Neuron (in vitro differentiated cells): ENCODE measurements around the gene MGLL.

ENCODE experiments used
- H2AFZ ChIP-seq: one replicate; pipeline ENCODE4 v1.6.1; 2013; ENCODE audit warnings: low read depth, mild to moderate bottlenecking, inconsistent platforms, low read length, moderate library complexity
- H3K27me3 ChIP-seq: one replicate; pipeline ENCODE4 v1.6.1; 2013; ENCODE audit warnings: low read length; ENCODE audit not compliant: insufficient read depth
- H3K36me3 ChIP-seq: one replicate; pipeline ENCODE4 v1.6.1; 2013; ENCODE audit warnings: low read length; ENCODE audit not compliant: insufficient read depth
- H3K4me1 ChIP-seq: one replicate; pipeline ENCODE4 v1.6.1; 2013; ENCODE audit warnings: low read length; ENCODE audit not compliant: insufficient read depth
- H3K4me3 ChIP-seq: 2 replicates; pipeline ENCODE4 v1.5.1; 2013; ENCODE audit warnings: mild to moderate bottlenecking, low read length, moderate library complexity
- H3K9me3 ChIP-seq: one replicate; pipeline ENCODE4 v1.6.1; 2013; ENCODE audit warnings: low read length

The MGLL gene

GRCh38 chr3:127788451-127788909 lies 33.8 kb downstream of the MGLL start:
- Histone ChIP-seq H3K4me3 (no peak overlapping the region), H3K27me3 (peaks cover 5% of the 10 kb centered on the region), H3K36me3 (no peaks in the 10 kb centered on the region), H3K4me1 (no peaks in the 10 kb centered on the region), H3K9me3 (no peaks in the 10 kb centered on the region), H2AFZ (no peak overlapping the region)

- no peaks in the 10 kb centered on the region for H3K9me3 ChIP-seq
- H3K4me3 ChIP-seq, result no peak overlapping the region
- H3K27me3 ChIP-seq, result peaks cover 8% of the 10 kb centered on the region
- no peaks in the 10 kb centered on the region for H3K36me3 ChIP-seq
- H3K4me1 ChIP-seq, result no peaks in the 10 kb centered on the region
- no peak overlapping the region for H2AFZ ChIP-seq
Observed at GRCh38 chr3:127787571-127788365, 34.5 kb downstream of the MGLL start.

DNA sequence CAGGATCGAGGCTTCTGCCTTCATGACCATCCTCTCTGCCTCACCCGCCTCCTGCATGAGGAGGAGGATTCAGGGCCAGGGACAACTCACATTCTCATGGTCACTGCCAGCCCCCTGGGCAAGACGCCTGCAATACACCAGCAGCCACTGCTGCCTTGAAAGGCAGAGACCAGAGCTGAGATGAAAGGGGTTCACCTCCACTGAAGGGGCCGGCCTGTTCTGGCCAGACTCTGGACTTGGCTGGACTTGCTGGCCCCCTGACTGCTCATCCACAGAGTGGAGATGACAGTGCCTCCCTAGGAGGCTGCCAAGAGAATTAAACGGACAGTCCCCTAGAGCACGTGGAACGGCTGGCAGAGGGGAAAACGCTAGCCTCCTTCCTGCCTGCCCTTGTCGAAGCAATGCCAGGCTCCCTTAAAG lies 35.2 kb downstream of the MGLL start:
- Histone ChIP-seq H3K36me3 (no peaks in the 10 kb centered on the region), H2AFZ (no peak overlapping the region), H3K4me3 (no peak overlapping the region), H3K9me3 (no peaks in the 10 kb centered on the region), H3K4me1 (no peaks in the 10 kb centered on the region), H3K27me3 (peaks cover 8% of the 10 kb centered on the region)

DNA sequence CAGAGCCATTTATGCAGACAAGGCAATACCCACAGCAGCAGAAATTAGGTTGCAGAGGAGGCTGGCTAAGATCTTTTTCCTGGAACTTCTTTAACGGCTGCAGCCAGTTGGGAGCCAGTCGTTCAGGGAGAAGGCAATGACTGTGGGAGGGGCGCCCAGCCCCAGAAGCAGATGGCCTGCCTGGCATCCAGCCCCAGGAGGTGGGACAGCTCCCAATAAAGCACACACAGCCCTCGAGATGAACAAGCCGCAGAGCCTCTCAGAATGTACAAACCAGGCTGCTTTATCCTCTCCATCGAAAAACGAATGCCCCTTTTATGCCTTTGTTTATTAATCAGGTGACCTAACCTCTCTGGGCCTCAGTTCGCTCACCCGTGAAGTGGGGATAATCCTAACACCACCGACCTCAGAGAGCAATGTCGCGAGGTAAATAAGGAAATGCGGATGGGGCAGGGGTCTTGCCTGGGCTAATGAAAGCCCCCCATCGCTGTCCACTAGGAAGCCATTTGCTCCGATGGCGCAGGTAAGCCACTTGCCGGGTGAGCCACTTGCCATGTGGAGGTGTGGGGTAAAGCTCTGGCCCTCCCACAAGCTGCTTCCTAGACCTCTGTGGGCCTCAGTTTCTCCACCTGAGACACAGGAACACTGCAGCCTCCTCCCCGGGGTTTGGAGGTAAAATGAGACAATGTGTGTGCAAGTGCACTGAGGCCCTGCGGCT lies 35.8 kb downstream of the MGLL start:
- Histone ChIP-seq H3K4me3 (no peak overlapping the region), H3K9me3 (no peaks in the 10 kb centered on the region), H3K4me1 (no peaks in the 10 kb centered on the region), H3K36me3 (no peaks in the 10 kb centered on the region), H3K27me3 (peaks cover 8% of the 10 kb centered on the region), H2AFZ (no peak overlapping the region)

- Histone ChIP-seq H2AFZ (no peak overlapping the region), H3K27me3 (peaks cover 8% of the 10 kb centered on the region), H3K4me1 (no peaks in the 10 kb centered on the region)
Observed at GRCh38 chr3:127785711-127786265, 36.5 kb downstream of the MGLL start.

GRCh38 chr3:127784865-127785710 lies 37.2 kb downstream of the MGLL start:
- no peak overlapping the region for H3K4me3 ChIP-seq
- H3K36me3 ChIP-seq, result no peaks in the 10 kb centered on the region
- no peaks in the 10 kb centered on the region for H3K9me3 ChIP-seq
- H3K4me1 ChIP-seq, result no peaks in the 10 kb centered on the region
- peaks cover 8% of the 10 kb centered on the region for H3K27me3 ChIP-seq
- no peak overlapping the region for H2AFZ ChIP-seq

More at GRCh38 chr3:127785711-127786265, 36.5 kb downstream of the MGLL start:
- Histone ChIP-seq H3K4me3 (no peak overlapping the region), H3K36me3 (no peaks in the 10 kb centered on the region), H3K9me3 (no peaks in the 10 kb centered on the region)

DNA sequence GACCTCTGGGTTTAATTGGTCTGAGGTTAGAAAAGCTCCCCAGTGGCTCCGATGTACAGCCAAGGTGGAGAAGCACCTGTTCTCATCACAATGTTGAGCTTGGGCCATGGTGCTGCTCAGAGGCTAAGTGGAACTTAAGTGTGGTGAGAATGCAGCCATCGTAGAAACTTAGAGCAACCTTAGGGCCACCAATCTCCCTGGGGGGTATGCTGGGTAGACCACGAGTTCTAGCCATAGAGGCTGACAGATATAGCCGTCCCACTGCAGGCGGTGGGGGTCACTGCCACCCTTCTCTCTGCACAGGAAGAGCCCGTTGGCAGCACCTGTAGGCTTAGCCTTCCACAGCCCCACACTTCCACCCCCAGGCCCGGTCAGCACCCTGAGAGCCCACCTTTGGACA lies 38.0 kb downstream of the MGLL start:
- Histone ChIP-seq H2AFZ (no peak overlapping the region), H3K9me3 (no peaks in the 10 kb centered on the region), H3K4me3 (no peak overlapping the region), H3K36me3 (no peaks in the 10 kb centered on the region), H3K4me1 (no peaks in the 10 kb centered on the region), H3K27me3 (peaks cover 8% of the 10 kb centered on the region)

GRCh38 chr3:127783642-127784160 lies 38.6 kb downstream of the MGLL start:
- H3K27me3 ChIP-seq, result peaks cover 8% of the 10 kb centered on the region
- no peak overlapping the region for H2AFZ ChIP-seq
- no peaks in the 10 kb centered on the region for H3K4me1 ChIP-seq
- no peak overlapping the region for H3K4me3 ChIP-seq
- H3K9me3 ChIP-seq, result no peaks in the 10 kb centered on the region
- no peaks in the 10 kb centered on the region for H3K36me3 ChIP-seq

DNA sequence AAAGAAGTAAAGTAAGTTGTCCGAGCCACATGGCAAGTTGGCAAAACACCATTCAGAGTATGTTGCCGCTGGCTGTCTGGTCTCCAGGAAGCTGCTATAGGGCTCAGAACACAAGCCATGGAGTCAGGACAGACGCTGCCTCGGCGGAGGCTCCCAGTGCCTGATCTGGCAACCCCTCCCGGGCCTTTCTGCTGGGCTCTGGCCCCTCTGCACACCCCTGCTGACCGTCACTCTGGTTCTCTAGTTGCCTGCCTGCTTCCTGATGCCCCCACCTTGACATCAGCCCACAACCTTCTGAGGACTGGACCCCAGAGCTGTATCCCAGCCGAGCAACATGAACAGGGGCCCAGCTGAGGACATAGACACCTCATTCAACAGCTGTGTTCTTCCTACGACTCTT lies 39.1 kb downstream of the MGLL start:
- Histone ChIP-seq H3K4me1 (no peaks in the 10 kb centered on the region), H3K27me3 (peaks cover 8% of the 10 kb centered on the region)

GRCh38 chr3:127781411-127782001 lies 40.8 kb downstream of the MGLL start:
- H3K36me3 ChIP-seq, result no peaks in the 10 kb centered on the region
- no peak overlapping the region for H3K4me3 ChIP-seq
- no peaks in the 10 kb centered on the region for H3K9me3 ChIP-seq

More for the DNA sequence above, 39.1 kb downstream of the MGLL start:
- no peak overlapping the region for H3K4me3 ChIP-seq
- no peaks in the 10 kb centered on the region for H3K9me3 ChIP-seq
- H3K36me3 ChIP-seq, result no peaks in the 10 kb centered on the region
- no peak overlapping the region for H2AFZ ChIP-seq

GRCh38 chr3:127780536-127781400 lies 41.5 kb downstream of the MGLL start:
- no peak overlapping the region for H3K4me3 ChIP-seq
- H3K4me1 ChIP-seq, result no peaks in the 10 kb centered on the region
- H2AFZ ChIP-seq, result no peak overlapping the region
- H3K27me3 ChIP-seq, result peaks cover 3% of the 10 kb centered on the region
- no peaks in the 10 kb centered on the region for H3K36me3 ChIP-seq
- no peaks in the 10 kb centered on the region for H3K9me3 ChIP-seq

More at GRCh38 chr3:127781411-127782001, 40.8 kb downstream of the MGLL start:
- H3K4me1 ChIP-seq, result no peaks in the 10 kb centered on the region
- H2AFZ ChIP-seq, result no peak overlapping the region
- peaks cover 3% of the 10 kb centered on the region for H3K27me3 ChIP-seq
